Measurements from ENCODE around the gene PRSS27. TPM values are rescaled to one million over a fixed set of nuclear protein-coding genes. Genes with fewer than 3 reads are reported as not detected.

PRSS27 gene
- total RNA-seq, 1 donor from 2014 or later, result 1.8 TPM

- DNase-seq (no peak), ATAC-seq (ENCODE audit: low read depth) (no peak)
- Mint-ChIP-seq H3K27ac (no peak overlapping the region), H3K4me3 (no peak overlapping the region), H3K9me3 (no peaks in the 10 kb centered on the region), H3K4me1 (no peaks in the 10 kb centered on the region), H3K27me3 (no peaks in the 10 kb centered on the region), H3K36me3 (ENCODE audit: low read depth) (peaks cover 60% of the 10 kb centered on the region)
- CTCF ChIA-PET, result no interaction called here
- intact Hi-C loops (cut with micrococcal nuclease), result no loop called here
- no peak for TF ChIP-seq CTCF (IDR thresholded peaks at IDR 0.05)
- POLR2A ChIA-PET, result no interaction called here
These were observed 19.2 kb downstream of the PRSS27 start for GRCh38 chr16:2700786-2701185.

- no peaks in the 10 kb centered on the region for H3K27me3 Mint-ChIP-seq
- DNase-seq, result no peak
- ATAC-seq (ENCODE audit: low read depth), result no peak
- peaks cover 56% of the 10 kb centered on the region for H3K36me3 Mint-ChIP-seq (ENCODE audit: low read depth)
- intact Hi-C loops (cut with micrococcal nuclease), result no loop called here
- TF ChIP-seq CTCF (IDR thresholded peaks at IDR 0.05), result no peak
- POLR2A ChIA-PET, result interaction anchor here (1.4 kb wide), 1 partner anchor 12 kb away, joined by 3 read pairs; no protein-coding TSS in a partner anchor
- H3K9me3 Mint-ChIP-seq, result no peaks in the 10 kb centered on the region
- no peak overlapping the region for H3K4me3 Mint-ChIP-seq
- H3K4me1 Mint-ChIP-seq, result no peaks in the 10 kb centered on the region
- CTCF ChIA-PET, result no interaction called here
- no peak overlapping the region for H3K27ac Mint-ChIP-seq
These were observed 20.0 kb downstream of the PRSS27 start for GRCh38 chr16:2699791-2700600.

GRCh38 chr16:2698965-2699750, 20.9 kb downstream of the PRSS27 start:
- DNase-seq (no peak), ATAC-seq (ENCODE audit: low read depth) (no peak)
- Mint-ChIP-seq H3K4me3 (no peak overlapping the region), H3K4me1 (no peaks in the 10 kb centered on the region), H3K27me3 (no peaks in the 10 kb centered on the region), H3K9me3 (no peaks in the 10 kb centered on the region), H3K36me3 (ENCODE audit: low read depth) (peaks cover 55% of the 10 kb centered on the region), H3K27ac (no peak overlapping the region)
- ChIA-PET POLR2A (interaction anchor here (0.6 to 1.4 kb wide), 2 partner anchors 13 to 448 kb away, joined by 3 to 5 read pairs; no protein-coding TSS in a partner anchor), CTCF (no interaction called here)
- intact Hi-C loops (cut with micrococcal nuclease), result no loop called here
- TF ChIP-seq CTCF (IDR thresholded peaks at IDR 0.05), result no peak

- H3K9me3 Mint-ChIP-seq, result no peaks in the 10 kb centered on the region
- CTCF ChIA-PET, result no interaction called here
- TF ChIP-seq CTCF (IDR thresholded peaks at IDR 0.05), result no peak
- H3K27me3 Mint-ChIP-seq, result no peaks in the 10 kb centered on the region
- H3K4me1 Mint-ChIP-seq, result peaks cover 3% of the 10 kb centered on the region
- DNase-seq (no peak), ATAC-seq (ENCODE audit: low read depth) (no peak)
- H3K4me3 Mint-ChIP-seq, result no peak overlapping the region
- intact Hi-C loops (cut with micrococcal nuclease), result no loop called here
- peaks cover 50% of the 10 kb centered on the region for H3K36me3 Mint-ChIP-seq (ENCODE audit: low read depth)
- POLR2A ChIA-PET, result interaction anchor here (0.6 to 1.4 kb wide), 2 partner anchors 14 to 449 kb away, joined by 3 to 5 read pairs; no protein-coding TSS in a partner anchor
- no peak overlapping the region for H3K27ac Mint-ChIP-seq
These were observed 21.7 kb downstream of the PRSS27 start for GRCh38 chr16:2698103-2698870.
